ENCODE results near the gene RFX3.

GRCh38 chr9:3246241-3246640 is 279.6 kb downstream of the RFX3 start:
- TF ChIP-seq EZH2phosphoT487 (IDR thresholded peaks at IDR 0.05; ENCODE audit: borderline replicate concordance, low read length), result no peak
- TF ChIP-seq, protein P1, sequence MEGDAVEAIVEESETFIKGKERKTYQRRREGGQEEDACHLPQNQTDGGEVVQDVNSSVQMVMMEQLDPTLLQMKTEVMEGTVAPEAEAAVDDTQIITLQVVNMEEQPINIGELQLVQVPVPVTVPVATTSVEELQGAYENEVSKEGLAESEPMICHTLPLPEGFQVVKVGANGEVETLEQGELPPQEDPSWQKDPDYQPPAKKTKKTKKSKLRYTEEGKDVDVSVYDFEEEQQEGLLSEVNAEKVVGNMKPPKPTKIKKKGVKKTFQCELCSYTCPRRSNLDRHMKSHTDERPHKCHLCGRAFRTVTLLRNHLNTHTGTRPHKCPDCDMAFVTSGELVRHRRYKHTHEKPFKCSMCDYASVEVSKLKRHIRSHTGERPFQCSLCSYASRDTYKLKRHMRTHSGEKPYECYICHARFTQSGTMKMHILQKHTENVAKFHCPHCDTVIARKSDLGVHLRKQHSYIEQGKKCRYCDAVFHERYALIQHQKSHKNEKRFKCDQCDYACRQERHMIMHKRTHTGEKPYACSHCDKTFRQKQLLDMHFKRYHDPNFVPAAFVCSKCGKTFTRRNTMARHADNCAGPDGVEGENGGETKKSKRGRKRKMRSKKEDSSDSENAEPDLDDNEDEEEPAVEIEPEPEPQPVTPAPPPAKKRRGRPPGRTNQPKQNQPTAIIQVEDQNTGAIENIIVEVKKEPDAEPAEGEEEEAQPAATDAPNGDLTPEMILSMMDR (IDR thresholded peaks at IDR 0.05; ENCODE audit: low read depth, low read length, poor library complexity, severe bottlenecking), result no peak

All from DOHH2 (cell line).